Natural killer cell treated with Interleukin-12 subunit alpha and Interleukin-12 subunit beta and Interleukin-15 and Interleukin-18, amount 100 ng/mL, for 72 hours (primary cell): ENCODE data around the gene C2orf68. TPM values are rescaled to one million over a fixed set of nuclear protein-coding genes. Genes with fewer than 3 reads are reported as not detected.
"Not testable (repeated sequence)": the region's sequence is repeated elsewhere in the genome, so short reads cannot be mapped to it uniquely, and the experiment has no call there.

Experiments used
- ATAC-seq, 2 donors: fragments of 150-1000 bp; cut with Tn5 transposase in 1 of 2; sonication (Bioruptor Pico), chemical (Tn5 transposase) in 1 of 2; 2 replicates each; pipeline ENCODE4 v1.10.0; 2021
- DNase-seq: peaks from one replicate; pipeline ENCODE4 v3.0.0; 2022; ENCODE audit warnings: low spot score
- H3K27ac Mint-ChIP-seq, 2 donors: 1 replicate in 1 of 2; 2 replicates in 1 of 2; pipeline ENCODE4 v1.8.0; 2022; ENCODE audit warnings: mixed read lengths in 2 of 2, mild to moderate bottlenecking in 1 of 2, moderate library complexity in 1 of 2
- H3K27me3 Mint-ChIP-seq, 2 donors: 1 replicate in 1 of 2; 2 replicates in 1 of 2; pipeline ENCODE4 v1.8.0; 2022; ENCODE audit warnings: mixed read lengths in 2 of 2
- H3K36me3 Mint-ChIP-seq: one replicate; pipeline ENCODE4 v1.8.0; 2022; ENCODE audit warnings: mixed read lengths
- H3K4me1 Mint-ChIP-seq, 2 donors: 1 replicate in 1 of 2; 2 replicates in 1 of 2; pipeline ENCODE4 v1.8.0; 2022; ENCODE audit warnings: low read depth in 2 of 2, mixed read lengths in 2 of 2, mild to moderate bottlenecking in 1 of 2
- H3K4me3 Mint-ChIP-seq: one replicate; pipeline ENCODE4 v1.8.0; 2022; ENCODE audit warnings: mixed read lengths
- H3K9me3 Mint-ChIP-seq: 2 replicates; pipeline ENCODE4 v1.8.0; 2022; ENCODE audit warnings: mixed read lengths
- total RNA-seq, 2 donors: library from RNA; stranded (reverse); gene quantifications; one replicate each; pipeline ENCODE4 v1.2.3, GENCODE V29; 2022

Gene C2orf68
- total RNA-seq, 2 donors from 2014 or later, result 29.1 to 29.2 TPM

- Mint-ChIP-seq H3K4me1 (peaks cover 14 to 18% of the 10 kb centered on the region in 2 donors), H3K27me3 (no peaks in the 10 kb centered on the region), H3K36me3 (peaks cover 11% of the 10 kb centered on the region), H3K4me3 (no peak overlapping the region), H3K27ac (peak overlapping the region; percentile 92 to 93), H3K9me3 (no peaks in the 10 kb centered on the region)
- DNase-seq (no peak), ATAC-seq (no peak)
These were observed 3.5 kb upstream of the C2orf68 start for GRCh38 chr2:85615413-85615728.

- not testable (repeated sequence) for DNase-seq, H3K4me3 Mint-ChIP-seq, H3K27me3 Mint-ChIP-seq, H3K9me3 Mint-ChIP-seq, ATAC-seq, H3K27ac Mint-ChIP-seq
- H3K36me3 Mint-ChIP-seq, result peaks cover 11% of the 10 kb centered on the region
- H3K4me1 Mint-ChIP-seq, result peaks cover 18 to 21% of the 10 kb centered on the region in 2 donors
These were observed 2.9 kb upstream of the C2orf68 start for GRCh38 chr2:85614757-85615156.

DNA sequence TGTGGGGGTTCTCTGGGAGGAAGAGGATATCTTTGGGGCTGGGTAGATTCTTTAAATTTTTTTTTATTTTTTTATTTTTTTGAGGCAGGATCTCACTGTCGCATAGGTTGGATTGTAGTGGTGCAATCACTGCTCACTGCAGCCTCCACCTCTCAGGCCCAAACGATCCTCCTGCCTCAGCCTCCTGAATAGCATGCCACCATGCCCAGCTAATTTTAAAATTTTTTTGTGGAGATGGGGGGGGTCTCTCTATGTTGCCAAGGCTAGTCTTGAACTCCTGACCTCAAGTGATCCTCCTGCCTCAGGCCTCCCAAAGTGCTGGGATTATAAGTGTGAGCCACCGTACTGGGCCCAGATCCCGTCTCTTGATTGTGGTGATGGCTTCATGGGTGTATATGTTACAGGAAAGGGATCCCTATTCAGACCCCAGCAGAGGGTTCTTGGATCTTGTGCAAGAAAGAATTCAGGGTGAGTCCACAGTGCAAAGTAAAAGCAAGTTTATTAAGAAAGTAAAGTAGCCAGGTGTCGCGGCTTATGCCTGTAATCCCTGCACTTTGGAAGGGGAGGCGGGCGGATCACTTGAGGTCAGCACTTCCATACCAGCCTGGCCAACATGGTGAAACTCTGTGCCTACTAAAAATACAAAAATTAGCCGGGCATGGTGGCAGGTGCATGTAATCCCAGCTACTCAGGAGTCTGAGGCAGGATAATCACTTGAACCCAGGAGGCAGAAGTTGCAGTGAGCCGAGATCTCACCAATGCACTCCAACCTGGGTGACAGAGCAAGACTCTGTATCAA is 2.0 kb upstream of the C2orf68 start:
- H3K4me3 Mint-ChIP-seq, result peak overlapping the region; percentile 26
- H3K9me3 Mint-ChIP-seq, result no peaks in the 10 kb centered on the region
- ATAC-seq, result no peak
- no peak for DNase-seq
- peaks cover 7% of the 10 kb centered on the region for H3K36me3 Mint-ChIP-seq
- H3K27me3 Mint-ChIP-seq, result no peaks in the 10 kb centered on the region
- H3K27ac Mint-ChIP-seq, result peak overlapping the region in 1 of 2 donors; percentile 82
- peaks cover 15 to 19% of the 10 kb centered on the region in 2 donors for H3K4me1 Mint-ChIP-seq

- peak overlapping the region; percentile 82 to 88 for H3K27ac Mint-ChIP-seq
- ATAC-seq, result peak in 1 of 2 donors; percentile 1
- H3K9me3 Mint-ChIP-seq, result no peaks in the 10 kb centered on the region
- no peaks in the 10 kb centered on the region for H3K27me3 Mint-ChIP-seq
- peaks cover 11% of the 10 kb centered on the region in 2 donors for H3K4me1 Mint-ChIP-seq
- peaks cover 12% of the 10 kb centered on the region for H3K36me3 Mint-ChIP-seq
- DNase-seq, result no peak
- peak overlapping the region; percentile 99 for H3K4me3 Mint-ChIP-seq
These were observed 605 bp downstream of the C2orf68 start for GRCh38 chr2:85611217-85611704.

DNA sequence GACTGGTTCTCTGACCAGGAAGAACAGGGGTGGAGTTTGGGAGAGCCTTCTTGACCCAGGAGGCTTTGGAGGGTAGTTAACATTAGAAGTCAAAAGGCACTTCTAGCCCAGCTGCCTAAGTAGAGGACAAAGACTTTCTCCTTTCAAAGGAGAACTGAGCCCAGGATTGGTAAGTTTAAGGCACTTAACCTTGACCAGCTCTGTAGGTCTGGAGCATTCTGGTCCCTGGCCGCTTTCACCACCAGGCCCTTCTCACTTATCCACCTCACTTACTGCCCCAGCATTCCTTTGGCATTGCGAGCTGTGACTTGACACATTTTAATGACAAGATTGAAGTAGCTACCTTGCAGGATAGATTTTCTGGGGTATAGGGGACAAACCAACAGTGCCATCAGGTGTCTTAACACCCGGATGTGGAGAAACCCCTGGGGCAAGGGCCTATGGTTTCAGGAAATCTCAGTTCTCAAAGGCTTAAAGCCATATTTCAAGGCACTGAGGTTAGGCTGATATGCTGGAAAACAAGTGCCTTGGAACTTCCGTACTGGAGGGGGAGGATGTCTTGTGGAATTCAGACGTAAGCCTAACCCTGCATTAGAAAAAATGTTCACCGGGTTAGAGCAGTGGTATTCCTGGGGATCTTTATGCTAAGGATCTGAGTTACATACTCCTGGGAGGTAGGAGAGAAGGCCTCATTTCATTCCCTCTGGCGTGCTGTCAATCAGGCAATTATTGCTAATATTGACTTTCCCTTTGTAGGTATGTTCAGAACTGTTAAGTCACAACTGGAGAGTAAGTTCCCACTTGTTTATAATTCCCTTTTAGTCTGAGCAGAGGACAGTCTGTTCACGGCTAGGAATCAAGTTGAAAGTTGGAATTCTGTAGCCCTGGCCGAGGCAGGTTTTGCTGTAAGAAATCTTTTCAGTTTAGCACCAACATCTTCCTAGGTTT is 4.3 kb downstream of the C2orf68 start:
- DNase-seq (no peak), ATAC-seq (no peak)
- Mint-ChIP-seq H3K9me3 (no peaks in the 10 kb centered on the region), H3K27me3 (no peaks in the 10 kb centered on the region), H3K4me1 (peaks cover 11 to 22% of the 10 kb centered on the region in 2 donors), H3K27ac (no peak overlapping the region), H3K36me3 (peaks cover 12% of the 10 kb centered on the region), H3K4me3 (no peak overlapping the region)

- H3K4me1 Mint-ChIP-seq, result peaks cover 15 to 22% of the 10 kb centered on the region in 2 donors
- no peaks in the 10 kb centered on the region for H3K27me3 Mint-ChIP-seq
- peak; percentile 20 for DNase-seq
- no peak for ATAC-seq
- no peak overlapping the region for H3K4me3 Mint-ChIP-seq
- no peak overlapping the region for H3K27ac Mint-ChIP-seq
- no peaks in the 10 kb centered on the region for H3K9me3 Mint-ChIP-seq
- peaks cover 7% of the 10 kb centered on the region for H3K36me3 Mint-ChIP-seq
These were observed 5.8 kb downstream of the C2orf68 start for GRCh38 chr2:85606116-85606455.

- H3K4me3 Mint-ChIP-seq, result no peak overlapping the region
- no peak overlapping the region for H3K27ac Mint-ChIP-seq
- H3K27me3 Mint-ChIP-seq, result no peaks in the 10 kb centered on the region
- no peaks in the 10 kb centered on the region for H3K9me3 Mint-ChIP-seq
- peaks cover 15 to 22% of the 10 kb centered on the region in 2 donors for H3K4me1 Mint-ChIP-seq
- no peak for ATAC-seq
- peak; percentile 12 for DNase-seq
- H3K36me3 Mint-ChIP-seq, result peaks cover 6% of the 10 kb centered on the region
These were observed 6.3 kb downstream of the C2orf68 start for GRCh38 chr2:85605406-85606115.

DNA sequence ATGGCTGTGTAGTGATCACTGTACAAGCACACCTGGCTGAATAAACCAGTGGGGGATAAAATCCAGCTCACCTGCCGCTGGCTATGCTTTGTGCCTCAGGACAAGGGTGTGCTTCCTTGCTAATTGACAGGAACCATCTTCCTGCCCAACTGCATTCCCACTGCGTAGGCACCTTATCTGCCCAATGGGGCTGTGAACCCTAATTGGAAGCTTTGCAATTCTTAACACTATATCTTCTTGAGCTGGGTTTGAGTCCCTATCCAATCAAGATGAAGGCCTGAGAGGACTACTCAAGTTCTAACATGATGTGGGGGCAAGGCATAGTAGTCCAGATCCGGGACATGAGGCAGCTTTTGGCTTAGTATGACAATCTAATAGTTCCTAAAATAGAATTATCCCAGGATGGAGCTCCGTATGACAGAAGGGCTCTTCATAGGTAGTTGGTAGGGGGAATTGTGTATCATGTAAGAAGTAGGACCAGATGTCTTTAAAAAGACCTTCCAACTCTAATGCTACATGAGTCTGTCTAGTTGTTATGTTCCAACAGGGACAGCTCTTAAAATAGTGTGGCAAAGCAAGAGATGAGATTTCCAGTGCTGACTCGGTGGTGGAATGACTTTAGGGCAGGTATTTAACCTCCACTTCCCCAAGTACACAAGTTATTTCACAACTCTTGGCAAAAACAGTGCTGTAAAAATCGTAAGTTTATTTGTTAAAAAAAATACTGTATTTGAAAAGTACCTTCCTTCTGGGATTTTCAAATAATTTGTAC is 7.1 kb downstream of the C2orf68 start:
- Mint-ChIP-seq H3K9me3 (no peaks in the 10 kb centered on the region), H3K27ac (no peak overlapping the region), H3K4me1 (peaks cover 10 to 17% of the 10 kb centered on the region in 2 donors), H3K4me3 (no peak overlapping the region), H3K36me3 (peaks cover 6% of the 10 kb centered on the region), H3K27me3 (no peaks in the 10 kb centered on the region)
- DNase-seq (no peak), ATAC-seq (no peak)

GRCh38 chr2:85604133-85604444 is 7.8 kb downstream of the C2orf68 start:
- H3K36me3 Mint-ChIP-seq, H3K27me3 Mint-ChIP-seq, DNase-seq, ATAC-seq, H3K9me3 Mint-ChIP-seq, H3K27ac Mint-ChIP-seq: not testable (repeated sequence)
- peak overlapping the region; percentile 89 for H3K4me3 Mint-ChIP-seq
- H3K4me1 Mint-ChIP-seq, result peaks cover 10 to 17% of the 10 kb centered on the region in 2 donors

DNA sequence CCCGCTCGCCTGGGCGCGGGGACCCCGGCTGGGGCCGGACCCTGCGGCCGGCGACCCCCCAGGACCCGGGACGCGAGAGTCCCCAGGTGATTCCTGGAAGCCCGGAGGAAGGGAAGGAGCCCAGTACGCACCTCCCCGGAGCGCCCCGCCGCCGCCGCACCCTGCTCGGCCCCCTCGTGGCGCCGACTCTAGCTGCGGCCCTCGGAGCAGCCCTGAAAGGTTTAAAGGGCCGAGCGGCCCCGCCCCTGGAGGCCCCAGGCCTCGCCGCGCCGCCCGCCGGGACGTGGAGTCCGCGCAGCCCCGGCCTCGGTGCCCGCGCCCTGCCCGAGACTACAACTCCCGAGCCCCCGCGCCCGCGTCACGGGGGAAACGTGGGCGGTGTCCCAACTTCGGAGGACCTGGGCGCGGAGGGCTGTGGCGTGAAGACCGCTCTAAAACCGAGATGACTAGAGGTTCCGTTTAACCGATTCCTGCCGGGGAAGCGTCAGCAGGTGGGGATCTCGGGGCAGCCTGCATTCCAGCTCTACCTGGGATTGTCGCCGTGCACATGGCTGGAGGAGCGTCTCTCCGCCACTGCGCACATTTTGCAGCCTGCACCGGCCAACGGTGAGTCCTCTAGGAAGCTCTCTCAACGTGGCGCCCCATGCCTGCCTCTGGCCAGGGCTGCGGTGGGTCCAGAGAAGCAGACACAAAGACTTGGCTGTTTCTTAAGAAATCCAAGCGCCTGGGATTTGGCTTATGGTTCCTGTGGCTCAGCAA is 9.2 kb downstream of the C2orf68 start, which contains the start of gene TMEM150A:
TMEM150A (minus strand) TSS at position 223 of the 759 bp plus-strand sequence. CDS start 750 bp downstream, outside the sequence.
- Mint-ChIP-seq H3K9me3 (no peaks in the 10 kb centered on the region), H3K36me3 (no peaks in the 10 kb centered on the region), H3K4me3 (peak within 1 kb of the TSS; percentile 89), H3K27ac (peak within 1 kb of the TSS; percentile 15 to 76), H3K4me1 (peaks cover 11 to 12% of the 10 kb centered on the region in 2 donors), H3K27me3 (no peaks in the 10 kb centered on the region)
- ATAC-seq (peak; percentile 98 to 99), DNase-seq (peak; percentile 93)

DNA sequence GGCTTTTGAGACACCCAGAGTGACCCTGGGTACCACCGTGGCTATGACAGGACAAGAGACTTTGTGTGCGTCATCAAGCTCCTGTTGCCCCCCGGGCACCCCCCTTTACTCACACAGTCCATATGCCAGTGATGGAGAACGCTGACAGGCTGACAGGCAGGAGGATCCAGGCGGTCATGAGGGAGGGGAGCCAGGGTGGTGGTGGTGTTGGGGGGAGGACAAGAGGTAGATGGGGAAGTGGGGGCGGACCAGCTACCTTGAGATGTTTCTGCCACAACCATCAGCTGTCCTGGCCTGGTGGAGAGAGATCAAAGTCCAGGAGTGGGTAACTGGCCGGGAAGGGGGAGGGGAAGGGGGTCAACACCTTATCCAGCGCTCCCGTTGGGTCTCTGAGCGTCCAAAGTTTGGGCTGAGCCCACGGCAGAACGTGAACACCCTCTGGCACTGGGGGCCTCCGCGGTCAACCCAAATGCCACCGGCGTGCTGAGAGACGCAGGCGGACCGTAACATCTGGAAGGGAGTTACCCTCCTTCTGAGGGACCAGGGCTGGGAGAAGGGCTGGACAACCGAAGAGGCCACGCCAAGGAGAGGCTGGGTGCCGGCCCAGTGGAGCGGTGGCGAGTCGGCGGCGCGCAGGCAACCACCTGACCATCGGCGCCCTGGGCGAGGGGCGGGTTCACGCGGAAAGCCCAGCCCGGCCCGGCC is 9.9 kb downstream of the C2orf68 start:
- peaks cover 11 to 15% of the 10 kb centered on the region in 2 donors for H3K4me1 Mint-ChIP-seq
- no peaks in the 10 kb centered on the region for H3K9me3 Mint-ChIP-seq
- ATAC-seq (peak; percentile 56 to 72), DNase-seq (no peak)
- H3K27ac Mint-ChIP-seq, result peak overlapping the region in 1 of 2 donors; percentile 64
- H3K4me3 Mint-ChIP-seq, result peak overlapping the region; percentile 80
- no peaks in the 10 kb centered on the region for H3K27me3 Mint-ChIP-seq
- H3K36me3 Mint-ChIP-seq, result no peaks in the 10 kb centered on the region
